HepG2 (cell line): ENCODE measurements around the gene TCF25. TPM values are rescaled to one million over a fixed set of nuclear protein-coding genes. Genes with fewer than 3 reads are reported as not detected.
A peak's percentile ranks its signal among the peaks of the same experiment; 100 is the strongest.

Experiments used
- ERF ChIP-seq: IDR thresholded peaks from 2 replicates; pipeline ENCODE4 v1.6.1; 2018; ENCODE audit warnings: missing biosample characterization, missing genetic modification reagents
- FOXK1 ChIP-seq: sonication (generic); formaldehyde crosslinking; IDR thresholded peaks from 2 replicates; pipeline ENCODE4 v1.4.0; 2020; ENCODE audit warnings: low read depth, missing genetic modification reagents, borderline replicate concordance
- HDAC1 ChIP-seq: sonication (generic); formaldehyde crosslinking; IDR thresholded peaks from 2 replicates; pipeline ENCODE4 v1.5.1; 2020; ENCODE audit warnings: mild to moderate bottlenecking, missing genetic modification reagents
- HNRNPL ChIP-seq: fragments of 200-400 bp; formaldehyde crosslinking; IDR thresholded peaks from 2 replicates; pipeline ENCODE4 v1.6.1; 2017; ENCODE audit warnings: mild to moderate bottlenecking, low read depth, low read length
- HNRNPLL ChIP-seq: fragments of 200-400 bp; formaldehyde crosslinking; IDR thresholded peaks from 2 replicates; pipeline ENCODE4 v1.6.1; 2017; ENCODE audit warnings: mild to moderate bottlenecking, low read depth, low read length; ENCODE audit not compliant: poor library complexity, severe bottlenecking
- NCOA1 ChIP-seq: sonication (generic); formaldehyde crosslinking; IDR thresholded peaks from 2 replicates; pipeline ENCODE4 v1.9.0; 2021; ENCODE audit warnings: missing genetic modification reagents
- PHF21A ChIP-seq: sonication (generic); formaldehyde crosslinking; IDR thresholded peaks from 2 replicates; pipeline ENCODE4 v1.5.0; 2020; ENCODE audit warnings: mild to moderate bottlenecking, missing genetic modification reagents
- RBM22 ChIP-seq: fragments of 200-400 bp; formaldehyde crosslinking; optimal IDR thresholded peaks from 2 replicates; pipeline ENCODE3; 2017; ENCODE audit warnings: mild to moderate bottlenecking, low read length, moderate library complexity
- SALL2 ChIP-seq: sonication (generic); formaldehyde crosslinking; IDR thresholded peaks from 2 replicates; pipeline ENCODE4 v1.8.1; 2023; ENCODE audit warnings: mild to moderate bottlenecking, missing genetic modification reagents, inconsistent platforms
- ZKSCAN5 ChIP-seq: sonication (generic); formaldehyde crosslinking; IDR thresholded peaks from 2 replicates; pipeline ENCODE4 v1.5.1; 2020; ENCODE audit warnings: mild to moderate bottlenecking, missing genetic modification reagents
- ZNF547 ChIP-seq: sonication (generic); formaldehyde crosslinking; IDR thresholded peaks from 2 replicates; pipeline ENCODE4 v1.5.1; 2020; ENCODE audit warnings: mild to moderate bottlenecking, missing genetic modification reagents
- polyA plus RNA-seq, 8 experiments: library from polyadenylated mRNA; depleted of rRNA in 3 of 8; stranded (reverse) in 7 of 8; unstranded in 1 of 8; fragments of >200 nt; fragmentation: Illumina TruSeq in 4 of 8; extraction: Trizol in 4 of 8; gene quantifications; 2 replicates each; pipeline versions ENCODE4 v1.2.1 to v1.2.3, GENCODE V29; 2011 to 2016; ENCODE audit warnings: low read depth in 4 of 8, missing spikeins in 1 of 8, mixed read lengths in 1 of 8; ENCODE audit not compliant: insufficient read depth in 1 of 8
- total RNA-seq, 5 experiments: library from RNA; depleted of rRNA; stranded (reverse); fragments of >200 nt; fragmentation: Illumina TruSeq; extraction: Trizol; gene quantifications; 2 replicates each; pipeline ENCODE4 v1.2.3, GENCODE V29; 2016; ENCODE audit warnings: low read depth in 1 of 5
- TF ChIP-seq, protein P1 (sequence below): sonication (generic); formaldehyde crosslinking; IDR thresholded peaks from 2 replicates; pipeline ENCODE4 v1.5.1; 2020; ENCODE audit warnings: mild to moderate bottlenecking, missing genetic modification reagents, borderline replicate concordance
- TF ChIP-seq, protein P2 (sequence below): sonication (generic); formaldehyde crosslinking; IDR thresholded peaks from 2 replicates; pipeline ENCODE4 v1.4.0; 2020; ENCODE audit warnings: missing genetic modification reagents, borderline replicate concordance
- TF ChIP-seq, protein P3 (sequence below): conservative IDR thresholded peaks from 2 replicates; pipeline ENCODE4 v1.6.1; 2018; ENCODE audit warnings: missing genetic modification reagents
- TF ChIP-seq, protein P4 (sequence below): sonication (generic); formaldehyde crosslinking; IDR thresholded peaks from 2 replicates; pipeline ENCODE4 v1.4.0; 2020; ENCODE audit warnings: missing genetic modification reagents, mild to moderate bottlenecking, borderline replicate concordance
- TF ChIP-seq, protein P5 (sequence below): IDR thresholded peaks from 2 replicates; pipeline ENCODE4 v1.6.1; 2018; ENCODE audit warnings: missing genetic modification reagents, mild to moderate bottlenecking, missing compliant biosample characterization
- TF ChIP-seq, protein P6 (sequence below): sonication (generic); formaldehyde crosslinking; IDR thresholded peaks from 2 replicates; pipeline ENCODE4 v1.5.1; 2020; ENCODE audit warnings: missing genetic modification reagents, mild to moderate bottlenecking, borderline replicate concordance

Gene TCF25
- total and polyA plus RNA-seq, 2 of the 13 experiments (the other 11 are each of a cell fraction or from before 2014, with no cell fraction given): 138 to 206 TPM

DNA sequence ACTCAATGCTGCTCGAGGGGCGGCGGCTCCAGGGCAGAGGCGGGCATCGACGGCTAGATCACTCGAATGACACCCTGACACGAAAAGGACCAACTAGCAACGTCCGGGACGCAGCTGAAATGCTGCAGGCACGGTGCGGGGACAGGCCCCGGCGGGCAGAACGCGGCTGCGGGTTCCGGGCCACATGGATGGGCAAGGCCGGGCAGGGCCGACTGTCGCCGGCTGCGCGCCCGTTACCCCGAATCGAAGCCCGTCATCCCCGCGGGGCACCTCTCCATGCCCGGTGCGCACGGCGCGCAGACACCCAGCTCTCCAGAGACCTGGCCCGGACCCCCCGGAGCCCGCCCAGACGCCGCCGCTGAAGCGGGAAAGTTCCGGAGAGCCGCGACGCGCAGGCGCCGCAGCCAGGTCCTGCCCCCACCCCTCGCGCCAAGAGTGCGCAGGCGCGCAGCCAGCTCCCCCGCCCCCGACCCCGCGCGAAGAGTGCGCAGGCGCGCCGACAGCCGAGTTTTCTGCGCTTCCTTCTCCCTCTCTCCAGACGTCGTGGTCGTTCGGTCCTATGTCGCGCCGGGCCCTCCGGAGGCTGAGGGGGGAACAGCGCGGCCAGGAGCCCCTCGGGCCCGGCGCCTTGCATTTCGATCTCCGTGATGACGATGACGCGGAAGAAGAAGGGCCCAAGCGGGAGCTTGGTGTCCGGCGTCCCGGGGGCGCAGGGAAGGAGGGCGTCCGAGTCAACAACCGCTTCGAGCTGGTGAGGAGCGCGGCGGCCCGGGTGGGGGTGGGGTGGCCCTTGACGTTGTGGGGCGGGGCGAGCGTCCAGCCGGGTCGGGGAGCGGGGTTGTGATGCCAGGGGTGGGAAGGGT lies at the start of gene TCF25 (continued):
- TF ChIP-seq SALL2 (CRISPR knock-in tag) (peak; percentile 84), PHF21A (CRISPR knock-in tag) (peak; percentile 23; the same call in 1 of the 2 replicates), ZNF547 (peak; percentile 98), ZKSCAN5 (CRISPR knock-in tag) (no peak), HNRNPL (peak; percentile 12; the same call in 1 of the 2 replicates), HNRNPLL (peak; percentile 72), ERF (CRISPR knock-in tag) (peak; percentile 92), RBM22 (no peak), NCOA1 (CRISPR knock-in tag) (no peak), FOXK1 (CRISPR knock-in tag) (peak; percentile 27; the same call in 1 of the 2 replicates), HDAC1 (CRISPR knock-in tag) (no peak; the same call in 1 of the 2 replicates)
- TF ChIP-seq, protein P1, sequence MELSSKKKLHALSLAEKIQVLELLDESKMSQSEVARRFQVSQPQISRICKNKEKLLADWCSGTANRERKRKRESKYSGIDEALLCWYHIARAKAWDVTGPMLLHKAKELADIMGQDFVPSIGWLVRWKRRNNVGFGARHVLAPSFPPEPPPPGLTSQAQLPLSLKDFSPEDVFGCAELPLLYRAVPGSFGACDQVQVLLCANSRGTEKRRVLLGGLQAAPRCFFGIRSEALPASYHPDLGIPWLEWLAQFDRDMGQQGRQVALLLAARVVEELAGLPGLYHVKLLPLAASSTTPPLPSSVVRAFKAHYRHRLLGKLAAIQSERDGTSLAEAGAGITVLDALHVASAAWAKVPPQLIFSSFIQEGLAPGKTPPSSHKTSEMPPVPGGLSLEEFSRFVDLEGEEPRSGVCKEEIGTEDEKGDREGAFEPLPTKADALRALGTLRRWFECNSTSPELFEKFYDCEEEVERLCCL (CRISPR knock-in tag): no peak
- TF ChIP-seq, protein P2, sequence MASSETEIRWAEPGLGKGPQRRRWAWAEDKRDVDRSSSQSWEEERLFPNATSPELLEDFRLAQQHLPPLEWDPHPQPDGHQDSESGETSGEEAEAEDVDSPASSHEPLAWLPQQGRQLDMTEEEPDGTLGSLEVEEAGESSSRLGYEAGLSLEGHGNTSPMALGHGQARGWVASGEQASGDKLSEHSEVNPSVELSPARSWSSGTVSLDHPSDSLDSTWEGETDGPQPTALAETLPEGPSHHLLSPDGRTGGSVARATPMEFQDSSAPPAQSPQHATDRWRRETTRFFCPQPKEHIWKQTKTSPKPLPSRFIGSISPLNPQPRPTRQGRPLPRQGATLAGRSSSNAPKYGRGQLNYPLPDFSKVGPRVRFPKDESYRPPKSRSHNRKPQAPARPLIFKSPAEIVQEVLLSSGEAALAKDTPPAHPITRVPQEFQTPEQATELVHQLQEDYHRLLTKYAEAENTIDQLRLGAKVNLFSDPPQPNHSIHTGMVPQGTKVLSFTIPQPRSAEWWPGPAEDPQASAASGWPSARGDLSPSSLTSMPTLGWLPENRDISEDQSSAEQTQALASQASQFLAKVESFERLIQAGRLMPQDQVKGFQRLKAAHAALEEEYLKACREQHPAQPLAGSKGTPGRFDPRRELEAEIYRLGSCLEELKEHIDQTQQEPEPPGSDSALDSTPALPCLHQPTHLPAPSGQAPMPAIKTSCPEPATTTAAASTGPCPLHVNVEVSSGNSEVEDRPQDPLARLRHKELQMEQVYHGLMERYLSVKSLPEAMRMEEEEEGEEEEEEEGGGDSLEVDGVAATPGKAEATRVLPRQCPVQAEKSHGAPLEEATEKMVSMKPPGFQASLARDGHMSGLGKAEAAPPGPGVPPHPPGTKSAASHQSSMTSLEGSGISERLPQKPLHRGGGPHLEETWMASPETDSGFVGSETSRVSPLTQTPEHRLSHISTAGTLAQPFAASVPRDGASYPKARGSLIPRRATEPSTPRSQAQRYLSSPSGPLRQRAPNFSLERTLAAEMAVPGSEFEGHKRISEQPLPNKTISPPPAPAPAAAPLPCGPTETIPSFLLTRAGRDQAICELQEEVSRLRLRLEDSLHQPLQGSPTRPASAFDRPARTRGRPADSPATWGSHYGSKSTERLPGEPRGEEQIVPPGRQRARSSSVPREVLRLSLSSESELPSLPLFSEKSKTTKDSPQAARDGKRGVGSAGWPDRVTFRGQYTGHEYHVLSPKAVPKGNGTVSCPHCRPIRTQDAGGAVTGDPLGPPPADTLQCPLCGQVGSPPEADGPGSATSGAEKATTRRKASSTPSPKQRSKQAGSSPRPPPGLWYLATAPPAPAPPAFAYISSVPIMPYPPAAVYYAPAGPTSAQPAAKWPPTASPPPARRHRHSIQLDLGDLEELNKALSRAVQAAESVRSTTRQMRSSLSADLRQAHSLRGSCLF (CRISPR knock-in tag): peak; percentile 93
- TF ChIP-seq, protein P3, sequence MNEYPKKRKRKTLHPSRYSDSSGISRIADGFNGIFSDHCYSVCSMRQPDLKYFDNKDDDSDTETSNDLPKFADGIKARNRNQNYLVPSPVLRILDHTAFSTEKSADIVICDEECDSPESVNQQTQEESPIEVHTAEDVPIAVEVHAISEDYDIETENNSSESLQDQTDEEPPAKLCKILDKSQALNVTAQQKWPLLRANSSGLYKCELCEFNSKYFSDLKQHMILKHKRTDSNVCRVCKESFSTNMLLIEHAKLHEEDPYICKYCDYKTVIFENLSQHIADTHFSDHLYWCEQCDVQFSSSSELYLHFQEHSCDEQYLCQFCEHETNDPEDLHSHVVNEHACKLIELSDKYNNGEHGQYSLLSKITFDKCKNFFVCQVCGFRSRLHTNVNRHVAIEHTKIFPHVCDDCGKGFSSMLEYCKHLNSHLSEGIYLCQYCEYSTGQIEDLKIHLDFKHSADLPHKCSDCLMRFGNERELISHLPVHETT (CRISPR knock-in tag): peak; percentile 59; the same call in 1 of the 2 replicates
- TF ChIP-seq, protein P4, sequence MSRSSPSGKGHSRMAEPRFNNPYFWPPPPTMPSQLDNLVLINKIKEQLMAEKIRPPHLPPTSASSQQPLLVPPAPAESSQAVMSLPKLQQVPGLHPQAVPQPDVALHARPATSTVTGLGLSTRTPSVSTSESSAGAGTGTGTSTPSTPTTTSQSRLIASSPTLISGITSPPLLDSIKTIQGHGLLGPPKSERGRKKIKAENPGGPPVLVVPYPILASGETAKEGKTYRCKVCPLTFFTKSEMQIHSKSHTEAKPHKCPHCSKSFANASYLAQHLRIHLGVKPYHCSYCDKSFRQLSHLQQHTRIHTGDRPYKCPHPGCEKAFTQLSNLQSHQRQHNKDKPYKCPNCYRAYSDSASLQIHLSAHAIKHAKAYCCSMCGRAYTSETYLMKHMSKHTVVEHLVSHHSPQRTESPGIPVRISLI (CRISPR knock-in tag): no peak
- TF ChIP-seq, protein P5, sequence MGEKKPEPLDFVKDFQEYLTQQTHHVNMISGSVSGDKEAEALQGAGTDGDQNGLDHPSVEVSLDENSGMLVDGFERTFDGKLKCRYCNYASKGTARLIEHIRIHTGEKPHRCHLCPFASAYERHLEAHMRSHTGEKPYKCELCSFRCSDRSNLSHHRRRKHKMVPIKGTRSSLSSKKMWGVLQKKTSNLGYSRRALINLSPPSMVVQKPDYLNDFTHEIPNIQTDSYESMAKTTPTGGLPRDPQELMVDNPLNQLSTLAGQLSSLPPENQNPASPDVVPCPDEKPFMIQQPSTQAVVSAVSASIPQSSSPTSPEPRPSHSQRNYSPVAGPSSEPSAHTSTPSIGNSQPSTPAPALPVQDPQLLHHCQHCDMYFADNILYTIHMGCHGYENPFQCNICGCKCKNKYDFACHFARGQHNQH (CRISPR knock-in tag): peak; percentile 58; the same call in 1 of the 2 replicates
- TF ChIP-seq, protein P6, sequence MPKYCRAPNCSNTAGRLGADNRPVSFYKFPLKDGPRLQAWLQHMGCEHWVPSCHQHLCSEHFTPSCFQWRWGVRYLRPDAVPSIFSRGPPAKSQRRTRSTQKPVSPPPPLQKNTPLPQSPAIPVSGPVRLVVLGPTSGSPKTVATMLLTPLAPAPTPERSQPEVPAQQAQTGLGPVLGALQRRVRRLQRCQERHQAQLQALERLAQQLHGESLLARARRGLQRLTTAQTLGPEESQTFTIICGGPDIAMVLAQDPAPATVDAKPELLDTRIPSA (CRISPR knock-in tag): peak; percentile 96
